Measurements from ENCODE around the gene ZFR2.

The ZFR2 gene

GRCh38 chr19:3810708-3811355, 58.0 kb downstream of the ZFR2 start:
- no peak for DNase-seq

DNA sequence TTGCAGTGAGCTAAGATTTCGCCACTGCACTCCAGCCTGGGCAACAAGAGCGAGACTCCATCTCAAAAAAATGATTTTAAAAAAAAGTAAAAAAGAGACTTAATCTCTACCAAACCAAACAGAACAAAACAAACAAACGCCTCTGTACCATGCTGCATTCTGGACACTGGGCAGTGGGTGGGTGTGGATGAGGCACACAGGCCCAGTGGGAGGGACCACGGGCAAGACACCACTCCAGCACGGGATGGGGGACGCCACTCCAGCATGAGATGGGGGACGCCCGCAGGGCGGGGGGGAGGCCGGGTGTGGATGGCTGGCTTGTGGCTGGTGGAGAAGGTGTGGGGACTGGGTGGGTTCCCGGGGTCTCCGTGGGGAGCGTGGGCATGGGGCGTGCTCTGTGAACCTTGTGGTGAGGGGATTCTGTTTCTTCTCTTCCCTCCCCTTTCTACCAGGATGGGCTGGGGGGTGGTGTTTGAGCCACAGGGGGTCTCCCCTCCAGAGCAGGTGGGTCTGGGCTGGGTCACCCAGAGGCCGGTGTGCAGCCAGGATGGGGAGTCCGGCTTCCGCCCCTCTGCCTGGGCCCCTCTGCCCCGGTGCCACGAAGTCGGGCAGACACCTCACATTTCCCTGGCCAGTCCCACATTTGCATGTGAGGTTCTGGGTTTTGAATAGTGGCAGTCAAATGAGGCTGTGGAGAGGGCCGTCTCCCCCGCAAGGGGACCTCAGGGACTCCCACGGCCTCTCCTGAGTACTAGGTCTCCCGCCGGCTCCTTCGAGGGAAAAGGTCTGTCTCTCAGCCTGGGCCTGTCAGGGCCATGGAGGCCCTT, 58.7 kb downstream of the ZFR2 start:
- DNase-seq: no peak

DNA sequence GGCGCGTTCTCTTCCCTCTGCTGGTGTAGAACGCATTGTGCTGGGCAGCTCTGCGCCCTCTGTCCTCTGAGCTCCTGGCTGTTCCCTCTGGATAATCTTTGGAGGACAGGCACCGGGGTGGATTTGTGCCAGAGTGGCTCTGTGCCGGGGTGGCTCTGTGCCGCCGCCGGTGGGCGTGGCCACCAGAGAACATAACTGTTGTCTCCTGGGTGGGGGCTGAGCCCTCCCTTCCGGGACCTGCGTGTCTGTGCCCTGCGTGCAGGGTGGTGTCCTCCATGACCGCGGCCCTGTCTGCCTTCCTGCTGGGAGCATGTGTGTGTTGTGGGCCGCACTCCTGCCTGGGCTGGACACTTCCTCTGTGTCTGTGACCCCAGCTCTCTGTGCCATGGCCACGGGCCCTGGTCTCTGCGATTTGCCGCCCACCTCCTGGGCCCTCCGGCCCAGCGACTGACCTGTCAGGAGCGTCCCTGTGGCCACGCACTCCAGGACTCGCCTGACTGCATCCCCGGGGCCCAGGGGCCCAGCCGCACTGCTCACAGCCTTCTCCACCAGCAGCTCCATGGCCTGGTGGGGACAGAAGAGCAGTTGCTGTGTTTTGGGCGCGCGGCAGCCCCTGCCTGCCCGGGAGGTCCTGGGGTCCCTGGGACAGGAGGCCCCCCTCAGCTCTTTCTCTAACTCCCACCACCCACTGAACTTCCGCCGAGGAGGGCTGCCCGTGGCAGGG, 60.3 kb downstream of the ZFR2 start:
- no peak for DNase-seq

GRCh38 chr19:3807574-3808354, 61.1 kb downstream of the ZFR2 start:
- no peak for DNase-seq

DNA sequence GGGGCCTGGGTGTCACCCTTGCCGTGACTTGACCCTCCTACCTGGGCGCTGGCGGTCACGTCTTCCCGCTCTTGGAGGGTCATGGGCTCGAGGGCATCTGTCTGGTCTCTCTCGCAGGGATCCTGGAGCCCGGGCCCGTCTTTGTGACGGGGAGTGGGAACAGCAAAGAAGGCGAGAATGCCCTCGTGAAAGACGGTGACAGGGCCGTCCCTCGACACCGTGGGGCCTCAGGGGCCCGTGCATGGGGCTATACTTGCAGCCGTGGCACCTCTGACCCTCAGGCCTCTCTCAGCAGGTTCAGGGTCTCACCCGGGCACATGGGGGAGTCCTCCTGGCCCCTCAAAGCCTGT, 61.7 kb downstream of the ZFR2 start:
- no peak for DNase-seq

DNA sequence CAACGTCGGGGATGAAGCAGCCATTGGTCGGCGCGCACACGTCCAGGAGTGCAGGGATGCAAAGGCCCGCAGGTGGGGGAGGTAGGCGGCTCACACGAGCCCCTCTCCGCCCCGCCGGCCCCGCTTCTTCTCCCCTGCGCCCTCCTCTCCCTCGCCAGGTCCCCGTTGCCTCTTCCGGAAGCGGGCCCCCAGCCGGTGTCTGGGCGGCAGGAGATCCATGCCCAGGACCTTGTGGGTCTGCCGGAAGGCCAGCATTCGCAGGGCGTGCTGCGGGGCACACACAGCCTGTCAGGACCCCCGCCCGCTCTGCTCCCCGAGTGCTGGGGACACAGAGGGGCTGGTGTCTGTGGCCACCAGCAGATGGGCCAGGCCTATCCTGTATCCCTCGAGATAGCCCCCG, 63.0 kb downstream of the ZFR2 start:
- no peak for DNase-seq

DNA sequence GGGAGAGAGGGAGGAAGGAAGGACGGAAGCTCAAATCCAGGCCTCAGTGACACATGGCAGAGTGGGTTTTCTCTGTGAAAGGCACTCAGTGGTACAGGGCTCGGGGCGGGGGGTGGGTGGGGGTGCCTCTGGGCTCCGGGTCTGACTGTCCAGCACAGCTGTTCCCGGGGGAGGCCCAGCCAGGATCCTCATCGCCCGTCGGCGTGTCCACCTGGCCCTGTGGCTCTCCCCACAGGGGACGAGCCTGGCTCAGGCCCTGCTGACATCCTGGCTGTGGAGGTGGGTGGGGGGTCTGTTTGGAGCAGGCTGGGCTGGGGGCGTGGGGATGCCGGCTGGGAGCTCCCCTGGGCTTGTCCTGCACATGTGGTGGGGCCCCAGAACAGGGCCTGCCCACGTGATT, 64.4 kb downstream of the ZFR2 start:
- no peak for DNase-seq

DNA sequence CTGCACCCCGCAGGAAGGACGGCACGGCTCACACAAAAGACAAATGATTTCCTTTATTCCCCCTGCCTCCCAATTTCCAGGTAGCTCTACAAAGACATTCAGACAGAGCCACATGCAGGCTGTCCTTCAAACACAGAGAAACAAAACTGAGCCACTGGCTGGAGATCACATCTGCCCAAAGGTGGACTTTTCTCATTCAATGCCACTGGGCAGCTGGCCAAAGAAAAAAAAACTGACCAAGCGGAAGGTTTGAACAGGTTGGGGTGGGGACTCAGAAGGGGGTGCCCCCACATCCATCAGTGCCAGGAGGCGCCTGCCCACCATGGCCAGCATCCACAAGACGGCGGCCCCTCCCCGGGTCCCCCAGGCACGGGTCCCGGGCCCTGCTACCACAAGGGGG, 64.9 kb downstream of the ZFR2 start:
- DNase-seq: no peak

- DNase-seq: no peak
Observed at GRCh38 chr19:3803114-3803888, 65.5 kb downstream of the ZFR2 start.

DNA sequence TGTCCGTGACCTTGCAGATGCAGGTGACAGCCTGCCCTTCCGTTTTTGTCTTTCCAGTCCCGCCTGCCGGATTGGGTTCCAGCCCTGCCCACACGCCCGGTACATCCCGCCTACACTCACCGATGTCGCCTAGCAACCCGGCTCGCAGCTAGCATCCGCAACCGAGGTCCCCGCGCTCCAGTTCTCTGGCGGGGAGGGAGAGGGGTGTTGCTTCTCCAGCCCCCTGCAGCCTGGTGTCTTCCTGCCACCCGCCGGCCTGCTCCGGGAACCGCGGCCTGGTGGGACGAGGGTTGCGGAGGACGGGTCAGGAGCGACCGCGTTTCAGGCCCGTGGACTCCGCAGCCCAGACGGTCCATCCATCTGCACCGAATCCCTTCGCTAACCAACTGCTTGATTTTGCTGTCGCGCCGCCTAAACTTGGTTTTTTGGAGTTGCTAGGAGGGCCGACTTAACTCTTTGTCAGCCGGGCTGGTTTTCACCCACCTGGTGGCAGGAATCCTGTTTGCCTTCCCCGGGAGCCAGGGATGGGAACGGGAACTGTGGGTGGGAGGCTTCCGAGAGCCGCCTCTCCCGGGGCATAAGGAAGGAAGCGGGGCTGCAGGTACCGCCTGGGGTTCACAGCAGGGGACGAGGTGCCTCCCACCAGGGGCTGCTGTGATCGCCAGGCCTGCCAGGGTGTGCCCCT, 67.3 kb downstream of the ZFR2 start:
- peak; percentile 59 to 75 for DNase-seq

DNA sequence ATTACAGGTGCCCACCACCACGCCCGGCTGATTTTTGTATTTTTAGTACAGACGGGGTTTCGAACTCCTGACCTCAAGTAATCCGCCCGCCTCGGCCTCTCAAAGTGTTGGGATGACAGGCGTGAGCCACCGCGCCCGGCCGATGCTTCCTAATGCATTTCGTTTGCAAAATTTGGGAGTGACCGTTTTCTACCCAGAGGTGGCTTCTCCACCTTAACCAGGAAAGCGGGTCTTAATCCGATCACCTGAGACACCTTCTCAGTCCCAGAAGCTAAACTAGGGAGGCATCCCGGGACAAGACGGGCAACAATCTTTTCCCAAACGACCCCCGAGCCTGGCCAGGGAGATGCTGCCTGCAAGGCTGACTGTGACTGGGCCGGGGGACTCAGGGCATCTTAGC, 67.8 kb downstream of the ZFR2 start:
- no peak for DNase-seq

DNA sequence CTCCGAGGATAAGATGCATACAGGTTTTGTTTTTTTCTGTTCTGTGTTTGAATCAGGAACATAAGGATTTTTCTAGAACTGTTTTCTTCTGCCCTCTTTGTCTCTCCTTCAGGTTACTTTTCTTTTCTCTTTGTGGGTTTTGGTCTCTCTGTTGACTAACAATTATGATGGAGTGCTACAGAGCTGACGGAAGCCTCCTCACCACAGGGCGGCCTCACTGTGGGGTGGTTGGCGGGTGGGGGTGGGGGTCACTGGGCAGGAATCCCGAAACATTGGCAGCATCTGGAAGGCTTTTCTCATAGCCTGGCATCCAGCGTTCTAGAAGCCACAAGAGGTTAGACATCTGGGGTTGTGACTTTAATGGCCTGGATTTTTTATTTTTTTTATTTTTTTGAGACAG, 70.7 kb downstream of the ZFR2 start:
- DNase-seq: no peak

DNA sequence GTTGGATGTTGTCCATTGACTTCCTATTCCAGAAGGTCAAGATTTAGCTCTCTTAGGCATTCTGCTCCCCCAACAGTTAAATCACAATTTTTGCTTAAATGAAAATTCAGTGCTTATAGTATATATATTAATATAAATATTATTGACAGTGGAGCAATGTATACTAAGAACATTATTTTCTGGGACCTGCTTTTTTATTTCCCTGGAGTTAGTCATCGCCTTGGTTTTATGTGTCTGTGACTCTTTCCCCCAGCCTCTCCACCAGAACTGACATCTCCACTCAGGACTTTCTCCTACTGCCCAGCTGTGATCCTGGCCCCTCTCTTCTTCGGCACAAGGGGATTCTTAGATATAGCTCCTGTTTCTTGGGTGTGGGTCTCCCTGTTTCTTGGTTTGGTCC, 72.5 kb downstream of the ZFR2 start:
- DNase-seq: no peak

GRCh38 chr19:3793799-3794198, 75.0 kb downstream of the ZFR2 start:
- no peak for DNase-seq

GRCh38 chr19:3792114-3792513, 76.7 kb downstream of the ZFR2 start:
- DNase-seq: no peak

GRCh38 chr19:3790941-3791340, 77.9 kb downstream of the ZFR2 start:
- DNase-seq: no peak

DNA sequence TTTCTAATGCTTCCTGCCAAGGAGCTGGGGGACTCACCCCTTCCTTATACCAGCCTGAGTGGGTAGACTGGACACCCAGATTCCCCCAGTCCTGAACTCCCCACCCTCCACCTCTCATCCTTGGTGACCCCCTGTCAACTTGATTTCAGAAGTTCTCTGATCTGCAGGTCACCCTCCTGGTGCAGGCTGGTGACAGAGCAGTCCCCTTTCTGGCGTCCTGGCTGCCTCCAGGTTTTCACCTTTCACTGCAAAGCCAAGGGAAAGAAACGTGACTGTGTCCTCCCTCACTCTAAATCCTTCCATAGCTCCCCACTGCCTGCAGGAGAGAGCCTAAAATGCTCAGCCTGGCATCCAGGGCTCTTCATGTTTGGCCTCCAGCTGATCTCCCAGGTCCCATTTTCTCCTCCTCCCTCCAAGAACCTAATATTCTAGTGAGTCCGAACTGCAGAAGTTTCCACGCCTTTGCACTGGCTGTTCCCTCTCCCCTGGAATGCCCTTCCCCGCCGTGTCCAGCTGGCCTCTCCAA, 78.6 kb downstream of the ZFR2 start:
- no peak for DNase-seq

GRCh38 chr19:3788996-3789778, 79.7 kb downstream of the ZFR2 start:
- DNase-seq: no peak

DNA sequence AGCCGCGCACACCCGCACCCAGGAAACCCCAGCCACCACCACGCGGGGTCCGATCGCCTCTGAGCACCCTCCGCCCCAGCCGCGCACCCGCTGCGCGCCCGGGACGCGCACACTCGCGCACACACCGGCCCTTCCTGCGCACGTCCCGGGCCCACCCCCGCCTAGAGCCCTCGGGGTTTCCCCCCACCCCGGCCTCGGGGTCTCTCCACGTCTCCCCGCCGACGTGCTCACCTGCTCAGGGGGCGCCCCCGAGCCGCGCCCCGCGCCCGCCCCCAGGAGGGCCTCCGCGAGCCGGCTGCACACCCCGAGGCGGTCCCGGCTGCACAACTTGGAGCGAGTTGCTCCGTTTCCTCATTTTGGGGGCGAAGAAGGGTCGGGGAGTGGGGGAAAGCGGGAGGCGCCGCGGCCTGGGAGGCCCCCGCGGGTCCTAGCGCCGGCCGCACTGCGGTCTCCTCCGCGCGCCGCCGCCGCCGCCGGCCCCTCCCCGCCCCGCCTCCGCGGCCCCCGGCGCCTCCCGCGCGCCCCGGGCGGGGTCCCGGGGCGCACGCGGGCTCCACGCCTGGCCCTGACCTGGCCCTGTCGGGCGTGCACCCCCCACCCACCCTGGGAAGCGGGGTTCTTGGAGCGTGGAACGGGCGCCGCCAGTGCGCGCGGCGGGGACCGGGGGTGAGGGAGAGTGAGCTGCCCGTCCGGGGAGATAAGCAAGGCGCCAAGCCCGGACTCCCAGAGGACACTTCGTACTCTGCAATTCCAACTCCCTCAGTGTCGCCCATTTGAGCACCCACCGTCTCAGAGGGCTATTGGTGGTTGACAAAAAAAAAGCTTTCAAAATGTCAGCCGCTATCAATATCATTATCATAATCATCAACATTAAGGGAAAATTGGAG, 82.7 kb downstream of the ZFR2 start, which contains the start of gene MATK:
MATK (minus strand) TSS at position 444 of the 887 bp plus-strand sequence. CDS start 1,246 bp downstream, outside the sequence.
- peak; percentile 55 to 62 for DNase-seq

Measured in activated T-cell treated with anti-CD3 and anti-CD28 coated beads, Interleukin-2, amount 50 U/mL, for 48 hours (primary cell).